ENCODE measurements around the gene NAALADL2. TPM values are rescaled to one million over a fixed set of nuclear protein-coding genes. Genes with fewer than 3 reads are reported as not detected.

Gene NAALADL2
- total RNA-seq, 1 donor from 2014 or later = 2.9 TPM

DNA sequence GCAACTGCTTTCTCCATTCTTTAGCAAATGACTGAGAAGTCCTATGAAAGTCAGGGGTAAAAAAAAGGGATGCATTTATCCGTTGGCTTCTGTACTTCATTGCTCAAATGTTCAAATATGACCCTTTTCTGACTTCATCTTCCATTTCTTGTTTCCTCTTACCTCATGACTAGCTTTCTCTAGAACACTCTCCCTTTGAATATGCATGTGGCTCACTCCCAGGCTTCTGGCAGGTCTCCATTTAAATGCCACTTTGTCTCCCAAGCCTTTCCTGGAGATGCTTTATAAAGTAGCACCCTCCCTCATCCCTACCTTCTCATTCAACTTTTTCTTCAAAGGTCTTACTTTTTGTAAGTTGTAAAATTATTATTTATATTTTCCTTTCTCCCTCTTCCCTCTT is 781.8 kb downstream of the NAALADL2 start:
- no peak for DNase-seq (ENCODE audit: low read depth)
- no peak overlapping the region for H3K4me3 ChIP-seq (ENCODE audit: low read depth, low read length)
- TF ChIP-seq, protein P1, sequence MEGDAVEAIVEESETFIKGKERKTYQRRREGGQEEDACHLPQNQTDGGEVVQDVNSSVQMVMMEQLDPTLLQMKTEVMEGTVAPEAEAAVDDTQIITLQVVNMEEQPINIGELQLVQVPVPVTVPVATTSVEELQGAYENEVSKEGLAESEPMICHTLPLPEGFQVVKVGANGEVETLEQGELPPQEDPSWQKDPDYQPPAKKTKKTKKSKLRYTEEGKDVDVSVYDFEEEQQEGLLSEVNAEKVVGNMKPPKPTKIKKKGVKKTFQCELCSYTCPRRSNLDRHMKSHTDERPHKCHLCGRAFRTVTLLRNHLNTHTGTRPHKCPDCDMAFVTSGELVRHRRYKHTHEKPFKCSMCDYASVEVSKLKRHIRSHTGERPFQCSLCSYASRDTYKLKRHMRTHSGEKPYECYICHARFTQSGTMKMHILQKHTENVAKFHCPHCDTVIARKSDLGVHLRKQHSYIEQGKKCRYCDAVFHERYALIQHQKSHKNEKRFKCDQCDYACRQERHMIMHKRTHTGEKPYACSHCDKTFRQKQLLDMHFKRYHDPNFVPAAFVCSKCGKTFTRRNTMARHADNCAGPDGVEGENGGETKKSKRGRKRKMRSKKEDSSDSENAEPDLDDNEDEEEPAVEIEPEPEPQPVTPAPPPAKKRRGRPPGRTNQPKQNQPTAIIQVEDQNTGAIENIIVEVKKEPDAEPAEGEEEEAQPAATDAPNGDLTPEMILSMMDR (conservative IDR thresholded peaks at IDR 0.05; ENCODE audit: low read depth, low read length) = no peak

DNA sequence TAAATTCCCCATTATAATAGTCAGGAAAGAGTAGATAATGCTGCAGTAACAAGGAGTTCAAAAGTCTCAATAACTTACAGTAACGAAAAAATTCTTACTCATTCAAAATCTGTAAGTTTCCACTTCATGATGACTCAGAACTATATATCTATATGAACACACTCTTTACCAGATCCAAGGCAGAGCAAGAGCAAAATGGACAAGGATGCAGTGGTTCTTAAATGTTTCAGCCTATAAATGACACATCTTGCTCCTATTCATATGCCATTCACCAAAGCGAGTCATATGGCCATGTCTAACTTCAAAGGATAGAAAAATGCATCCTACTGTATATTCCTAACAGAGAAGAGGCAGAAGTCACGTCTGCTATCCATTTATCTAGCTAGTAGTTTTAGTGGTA is 787.7 kb downstream of the NAALADL2 start:
- TF ChIP-seq, protein P1 (conservative IDR thresholded peaks at IDR 0.05; ENCODE audit: low read depth, low read length) = no peak
- H3K4me3 ChIP-seq (ENCODE audit: low read depth, low read length) = no peak overlapping the region
- no peak for DNase-seq (ENCODE audit: low read depth)

DNA sequence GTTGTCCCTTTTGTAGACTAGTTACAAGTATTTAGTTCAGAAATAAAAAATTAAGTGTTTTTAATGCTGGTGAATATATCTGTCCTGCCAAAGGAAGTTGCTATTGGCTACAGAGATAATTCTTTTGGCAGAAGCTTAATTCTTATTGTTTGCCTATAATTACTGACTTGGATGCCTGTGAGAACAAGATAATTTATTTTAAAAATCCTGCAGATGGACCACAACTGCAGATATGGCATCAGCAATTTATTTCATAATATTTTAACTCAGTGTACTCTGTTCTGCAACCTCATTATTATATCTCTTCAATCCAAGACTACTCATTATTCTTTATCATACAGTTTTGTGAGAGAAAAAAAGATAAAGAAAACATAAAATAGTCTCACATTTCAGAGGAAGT is 789.8 kb downstream of the NAALADL2 start:
- DNase-seq (ENCODE audit: low read depth) = no peak
- no peak overlapping the region for H3K4me3 ChIP-seq (ENCODE audit: low read depth, low read length)
- TF ChIP-seq, protein P1 (conservative IDR thresholded peaks at IDR 0.05; ENCODE audit: low read depth, low read length) = no peak

DNA sequence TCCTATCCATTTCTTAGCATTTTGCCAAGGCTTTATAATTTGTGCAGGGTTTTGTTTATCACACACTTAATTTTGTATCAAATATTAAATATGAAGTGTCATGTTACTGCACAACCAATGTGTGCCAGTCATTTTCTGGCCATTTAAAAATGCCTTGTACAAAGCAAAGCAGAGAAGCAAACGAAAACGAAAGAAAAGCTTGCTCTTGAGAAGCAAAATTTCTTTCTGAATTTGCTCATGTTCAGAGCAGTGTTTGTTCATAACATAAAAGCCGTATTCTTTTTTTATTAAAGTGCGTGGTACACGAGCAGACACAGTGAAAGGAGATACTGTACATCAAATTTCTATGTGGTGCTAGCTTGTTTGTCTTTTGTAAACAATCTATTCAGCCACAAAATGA is 792.6 kb downstream of the NAALADL2 start:
- TF ChIP-seq, protein P1 (conservative IDR thresholded peaks at IDR 0.05; ENCODE audit: low read depth, low read length) = no peak

DNA sequence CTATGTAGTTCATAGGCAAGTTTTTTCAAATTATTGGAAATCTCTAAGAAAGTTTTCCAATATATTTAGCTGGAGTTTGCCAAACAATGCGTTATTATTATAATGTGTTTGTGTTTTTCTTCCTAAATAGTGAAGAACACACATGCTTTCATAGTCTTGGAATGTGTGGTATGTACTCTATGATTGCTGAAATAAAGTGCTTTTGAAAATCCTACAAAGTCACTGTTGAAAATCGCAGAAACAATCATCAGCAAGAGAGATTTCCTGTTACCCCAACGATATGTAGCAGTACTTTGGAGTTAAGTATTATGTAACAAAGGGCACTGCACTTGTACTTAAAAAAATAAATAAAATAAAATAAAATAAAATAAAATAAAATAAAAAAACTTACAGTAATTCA is 796.2 kb downstream of the NAALADL2 start:
- DNase-seq (ENCODE audit: low read depth) = no peak
- TF ChIP-seq, protein P1 (conservative IDR thresholded peaks at IDR 0.05; ENCODE audit: low read depth, low read length) = no peak
- H3K4me3 ChIP-seq (ENCODE audit: low read depth, low read length) = no peak overlapping the region

More for the DNA sequence above, 792.6 kb downstream of the NAALADL2 start:
- H3K4me3 ChIP-seq (ENCODE audit: low read depth, low read length) = no peak overlapping the region
- DNase-seq (ENCODE audit: low read depth) = no peak

DNA sequence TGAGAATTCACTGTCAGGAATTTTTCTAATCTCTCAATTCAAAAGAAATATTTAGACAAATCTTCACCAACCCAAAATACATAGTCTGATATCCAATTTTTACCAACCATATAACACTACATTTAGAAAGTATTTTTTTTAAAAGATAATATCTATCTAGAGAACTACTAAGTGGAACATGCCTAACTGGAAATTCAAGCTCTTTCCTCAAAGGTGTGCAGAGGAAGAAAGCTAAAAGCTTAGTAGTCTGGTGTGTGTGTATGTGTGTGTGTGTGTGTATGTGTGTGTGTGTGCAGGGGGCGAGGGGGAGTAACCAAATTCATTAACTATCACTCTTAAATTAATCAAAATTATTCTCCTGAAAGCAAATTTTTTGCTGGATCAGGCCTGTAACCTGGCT is 797.3 kb downstream of the NAALADL2 start:
- no peak overlapping the region for H3K4me3 ChIP-seq (ENCODE audit: low read depth, low read length)
- TF ChIP-seq, protein P1 (conservative IDR thresholded peaks at IDR 0.05; ENCODE audit: low read depth, low read length) = no peak
- DNase-seq (ENCODE audit: low read depth) = no peak

DNA sequence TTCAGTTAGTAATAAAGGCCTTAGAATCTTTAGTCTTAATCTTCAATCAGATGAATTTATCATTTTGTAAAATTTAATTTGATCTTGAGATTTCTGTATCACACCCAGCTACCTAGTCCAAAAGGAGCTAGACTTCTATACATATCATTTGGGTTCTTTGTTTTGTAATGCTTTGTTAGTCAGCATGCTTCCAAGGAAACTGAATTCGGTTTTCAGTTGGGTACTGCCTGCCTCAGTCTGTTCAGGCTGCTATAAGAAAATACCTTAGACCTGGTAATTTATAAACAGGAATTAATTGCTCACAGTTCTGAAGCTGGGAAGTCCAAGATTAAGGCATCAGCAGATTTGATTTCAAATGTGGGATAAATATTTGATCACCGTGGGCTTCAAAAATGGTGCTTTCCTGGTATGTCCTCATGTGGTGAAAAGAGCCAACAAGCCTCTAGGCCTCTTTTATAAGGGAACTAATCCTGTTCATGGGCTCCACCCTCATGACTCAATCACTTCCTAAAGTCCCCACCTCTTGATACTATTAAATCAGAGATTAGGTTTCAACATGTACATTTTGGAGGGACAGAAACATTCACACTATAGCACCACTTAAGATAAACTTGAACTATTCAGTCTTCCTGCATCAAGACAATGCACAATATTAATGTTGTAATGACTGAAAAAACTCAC is 800.7 kb downstream of the NAALADL2 start:
- no peak overlapping the region for H3K4me3 ChIP-seq (ENCODE audit: low read depth, low read length)
- DNase-seq (ENCODE audit: low read depth) = no peak
- TF ChIP-seq, protein P1 (conservative IDR thresholded peaks at IDR 0.05; ENCODE audit: low read depth, low read length) = no peak

Measured in epithelial cell of proximal tubule (primary cell).